ENCODE measurements around the gene GALR1.

DNA sequence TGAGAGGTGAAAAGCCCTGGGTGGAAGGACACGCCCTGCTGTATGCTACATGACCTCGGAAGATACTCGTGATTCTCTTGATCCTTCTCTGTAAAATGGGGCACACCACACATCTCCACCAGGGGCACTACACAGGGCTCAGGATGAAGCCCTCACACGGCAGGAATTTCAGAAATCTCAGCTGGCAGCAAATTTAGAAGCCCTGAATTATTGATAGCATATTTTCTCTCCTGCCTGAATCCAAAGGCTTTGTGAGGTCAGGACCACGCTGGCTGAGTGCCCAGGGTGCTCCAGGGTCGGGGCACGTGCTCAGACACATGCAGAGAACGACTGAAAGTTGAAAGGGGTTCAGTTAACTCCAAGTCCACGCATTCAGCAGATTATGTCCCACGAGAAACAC, 42.1 kb upstream of the GALR1 start:
- TF ChIP-seq, protein P1, sequence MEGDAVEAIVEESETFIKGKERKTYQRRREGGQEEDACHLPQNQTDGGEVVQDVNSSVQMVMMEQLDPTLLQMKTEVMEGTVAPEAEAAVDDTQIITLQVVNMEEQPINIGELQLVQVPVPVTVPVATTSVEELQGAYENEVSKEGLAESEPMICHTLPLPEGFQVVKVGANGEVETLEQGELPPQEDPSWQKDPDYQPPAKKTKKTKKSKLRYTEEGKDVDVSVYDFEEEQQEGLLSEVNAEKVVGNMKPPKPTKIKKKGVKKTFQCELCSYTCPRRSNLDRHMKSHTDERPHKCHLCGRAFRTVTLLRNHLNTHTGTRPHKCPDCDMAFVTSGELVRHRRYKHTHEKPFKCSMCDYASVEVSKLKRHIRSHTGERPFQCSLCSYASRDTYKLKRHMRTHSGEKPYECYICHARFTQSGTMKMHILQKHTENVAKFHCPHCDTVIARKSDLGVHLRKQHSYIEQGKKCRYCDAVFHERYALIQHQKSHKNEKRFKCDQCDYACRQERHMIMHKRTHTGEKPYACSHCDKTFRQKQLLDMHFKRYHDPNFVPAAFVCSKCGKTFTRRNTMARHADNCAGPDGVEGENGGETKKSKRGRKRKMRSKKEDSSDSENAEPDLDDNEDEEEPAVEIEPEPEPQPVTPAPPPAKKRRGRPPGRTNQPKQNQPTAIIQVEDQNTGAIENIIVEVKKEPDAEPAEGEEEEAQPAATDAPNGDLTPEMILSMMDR (IDR thresholded peaks at IDR 0.05; ENCODE audit: extremely low read depth in 1 of 2, insufficient read depth in 1 of 2, low read depth in 1 of 2, low read length in 2 of 2) = peak; percentile 65 to 67
- TF ChIP-seq POLR2AphosphoS5 (IDR thresholded peaks at IDR 0.05; ENCODE audit: insufficient read depth, low read depth, low read length) = no peak

Data from endothelial cell of umbilical vein (primary cell).